ENCODE results near the gene IKBKE.

IKBKE gene

DNA sequence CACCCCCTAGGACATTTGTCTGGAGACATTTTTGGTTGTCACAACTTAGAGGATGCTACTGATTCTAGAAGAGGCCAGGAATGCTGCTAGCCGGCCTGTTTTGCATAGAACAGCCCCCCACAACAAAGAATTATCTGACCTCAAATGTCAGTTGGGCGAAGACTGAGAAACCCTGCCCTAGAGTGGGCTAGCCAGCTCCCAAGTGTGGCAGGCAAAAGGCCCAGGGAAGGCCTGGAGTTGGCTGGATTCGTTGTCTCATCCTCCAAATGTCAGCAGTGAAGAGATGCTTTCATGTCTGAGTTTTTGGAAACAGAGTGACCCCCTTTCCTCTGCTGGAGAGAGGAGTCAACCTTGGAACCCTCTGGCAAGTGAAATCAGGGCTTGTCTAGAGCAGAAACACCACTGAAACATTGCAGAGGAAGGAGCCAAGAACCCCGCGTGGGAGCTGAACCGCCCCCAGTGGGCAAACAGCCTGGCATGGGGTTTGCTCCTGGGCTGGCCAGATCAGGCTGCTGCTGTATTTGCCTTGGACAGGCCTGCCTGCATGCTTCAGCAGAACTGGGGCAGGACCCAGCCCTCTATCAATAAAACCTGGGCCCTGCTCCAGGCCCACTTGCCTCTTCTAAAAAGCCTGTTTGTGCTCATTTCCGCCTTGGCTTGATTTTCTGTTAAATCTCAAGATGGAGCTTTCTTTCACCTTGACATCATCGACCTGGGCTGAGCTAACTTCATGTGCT is 69.9 kb downstream of the IKBKE start:
- TF ChIP-seq CTCF (IDR thresholded peaks at IDR 0.05; ENCODE audit: low read depth, low read length) = no peak
- DNase-seq (ENCODE audit: extremely low read depth, low read depth) = no peak

GRCh38 chr1:206541236-206541833 is 71.1 kb downstream of the IKBKE start:
- no peak for TF ChIP-seq CTCF (IDR thresholded peaks at IDR 0.05; ENCODE audit: low read depth, low read length)
- no peak for DNase-seq (ENCODE audit: extremely low read depth, low read depth)

DNA sequence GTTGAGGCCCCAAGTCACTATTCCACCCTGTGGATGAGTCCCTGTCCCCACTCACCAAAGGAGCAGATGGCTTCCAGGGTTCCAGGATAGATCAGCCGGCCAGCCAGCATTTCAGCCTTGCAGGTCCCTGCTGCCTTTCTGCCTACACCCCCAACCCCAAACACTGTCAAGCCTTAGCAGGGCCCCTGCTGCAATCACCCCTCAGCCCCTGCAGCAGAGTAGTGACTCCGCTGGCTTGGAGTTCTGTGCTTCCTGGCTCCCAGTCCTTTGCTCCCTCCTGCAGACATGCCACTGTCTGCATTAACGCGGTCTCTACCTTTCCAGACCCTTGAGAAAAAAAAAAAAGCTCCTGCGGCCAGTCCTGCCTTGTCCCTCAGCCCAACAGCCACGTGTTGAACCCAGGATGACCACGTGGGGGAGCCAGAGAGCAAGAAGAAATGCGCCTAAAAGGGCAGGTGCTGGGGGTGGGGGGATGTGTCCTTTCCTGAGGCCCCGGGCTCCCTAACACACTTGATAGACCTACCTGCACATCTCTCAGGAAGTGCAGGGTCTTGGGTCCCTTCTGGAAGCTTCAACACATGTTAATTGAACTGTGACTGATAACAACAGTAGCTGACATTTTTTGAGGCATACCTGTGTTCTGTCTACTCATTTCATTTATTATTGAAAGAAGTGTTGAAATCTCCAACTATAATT is 74.4 kb downstream of the IKBKE start:
- no peak for DNase-seq (ENCODE audit: extremely low read depth, low read depth)
- TF ChIP-seq CTCF (IDR thresholded peaks at IDR 0.05; ENCODE audit: low read depth, low read length) = peak; percentile 87

DNA sequence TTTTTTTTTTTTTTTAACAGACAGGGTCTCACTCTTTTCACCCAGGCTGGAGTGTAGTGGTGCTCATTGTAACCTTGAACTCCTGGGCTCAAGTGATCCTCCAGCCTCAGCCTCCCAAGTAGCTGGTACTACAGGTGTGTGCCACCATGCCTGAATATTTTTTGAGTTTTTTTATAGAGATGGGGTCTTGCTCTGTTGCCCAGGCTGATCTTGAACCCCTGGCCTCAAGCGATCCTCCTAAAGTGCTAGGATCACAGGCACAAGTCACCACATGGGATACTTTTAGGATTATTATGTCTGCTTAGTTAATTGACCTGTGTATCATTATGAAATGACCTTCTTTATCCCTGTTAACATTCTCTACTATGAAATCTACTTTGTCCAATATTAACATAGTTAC is 75.1 kb downstream of the IKBKE start:
- no peak for TF ChIP-seq CTCF (IDR thresholded peaks at IDR 0.05; ENCODE audit: low read depth, low read length)
- no peak for DNase-seq (ENCODE audit: extremely low read depth, low read depth)

All from AG09319 (cell line).